Panc1 (cell line): ENCODE data around the gene N4BP3. TPM values are rescaled to one million over a fixed set of nuclear protein-coding genes. Genes with fewer than 3 reads are reported as not detected.

Source experiments
- ATAC-seq: fragments of 200-7000 bp; cut with Tn5 transposase; 2 replicates; pipeline ENCODE4 v1.9.1; 2020; ENCODE audit warnings: mild to moderate bottlenecking, moderate library complexity
- BruUV-seq: library from RNA; stranded (reverse); fragments of 400-500 nt; replicated peaks from 2 replicates; lab custom pipeline; 2021; lab: Mats Ljungman, UMichigan
- CTCF ChIA-PET: fragments of 300-600 bp; sonication (Branson Sonifier 250); formaldehyde crosslinking; loops from one replicate; lab custom pipeline; 2022; ENCODE audit warnings: antibody characterized with exemption; lab: Charles Lee
- POLR2A ChIA-PET: fragments of 300-600 bp; sonication (Branson Sonifier 250); formaldehyde crosslinking; loops from one replicate; lab custom pipeline; 2022; ENCODE audit warnings: antibody characterized with exemption; lab: Charles Lee
- DNase-seq: peaks from one replicate; pipeline ENCODE4 v3.0.0-alpha.2; 2010; ENCODE audit warnings: low read depth, low spot score
- H3K27ac ChIP-seq: 2 replicates; pipeline ENCODE4 v1.5.1; 2011; ENCODE audit warnings: mild to moderate bottlenecking, low read length, inconsistent platforms
- H3K27me3 ChIP-seq: fragments of 200-500 bp; sonication (Bioruptor generic); 2 replicates; pipeline ENCODE4 v1.6.0; 2014; ENCODE audit warnings: low read length, inconsistent platforms; ENCODE audit not compliant: control insufficient read depth, insufficient read depth
- H3K36me3 ChIP-seq: fragments of 200-500 bp; sonication (Bioruptor generic); 2 replicates; pipeline ENCODE4 v1.5.1; 2014; ENCODE audit warnings: inconsistent platforms, mild to moderate bottlenecking, low read length, moderate library complexity; ENCODE audit not compliant: control insufficient read depth, insufficient read depth
- H3K4me1 ChIP-seq: 2 replicates; pipeline ENCODE4 v1.5.1; 2011; ENCODE audit warnings: inconsistent platforms, mild to moderate bottlenecking, low read length, moderate library complexity; ENCODE audit not compliant: control insufficient read depth, insufficient read depth
- H3K4me3 ChIP-seq, 2 experiments: 2 replicates each; pipeline ENCODE4 v1.5.1; 2011 to 2012; ENCODE audit warnings: low read depth in 2 of 2, low read length in 2 of 2, mild to moderate bottlenecking in 2 of 2, inconsistent platforms in 1 of 2, moderate library complexity in 1 of 2
- H3K9me3 ChIP-seq: fragments of 200-500 bp; sonication (Bioruptor generic); 2 replicates; pipeline ENCODE4 v1.5.1; 2014; ENCODE audit warnings: low read depth, mild to moderate bottlenecking, inconsistent platforms, low read length, moderate library complexity; ENCODE audit not compliant: control insufficient read depth, insufficient read depth
- CTCF ChIP-seq: fragments of 450-650 bp; IDR thresholded peaks from 2 replicates; pipeline ENCODE4 v1.5.1; 2017; ENCODE audit warnings: mild to moderate bottlenecking
- POLR2AphosphoS5 ChIP-seq: IDR thresholded peaks from 2 replicates; pipeline ENCODE4 v1.6.1; 2012; ENCODE audit warnings: mild to moderate bottlenecking, low read depth, low read length, moderate library complexity
- REST ChIP-seq, 2 experiments: IDR thresholded peaks; 2 replicates each; pipeline ENCODE4 v1.6.1; 2011 to 2012; ENCODE audit warnings: low read depth in 2 of 2, control low read depth in 1 of 2, low read length in 1 of 2, mild to moderate bottlenecking in 1 of 2, moderate library complexity in 1 of 2; ENCODE audit not compliant: insufficient read depth in 1 of 2
- SIN3A ChIP-seq: IDR thresholded peaks from 2 replicates; pipeline ENCODE4 v1.6.1; 2012; ENCODE audit warnings: low read depth, mild to moderate bottlenecking, low read length, moderate library complexity, borderline replicate concordance; ENCODE audit not compliant: insufficient read depth
- TCF7L2 ChIP-seq: IDR thresholded peaks from 2 replicates; pipeline ENCODE4 v1.6.1; 2011; ENCODE audit warnings: mild to moderate bottlenecking, low read depth, low read length, inconsistent platforms
- in situ Hi-C: cut with HindIII; loops from 2 replicates; pipeline ENCODE4 v1.10.0; 2016; ENCODE audit warnings: low sequenced_read_pairs, low pct_unique_long_range_greater_than_20kb
- intact Hi-C: fragments of 100-400 bp; cut with micrococcal nuclease; formaldehyde crosslinking; loops from one replicate; pipeline ENCODE4 v1.10.0; 2022; ENCODE audit not compliant: unreplicated experiment
- total RNA-seq: library from RNA; stranded (reverse); gene quantifications from one replicate; pipeline ENCODE4 v1.2.1, GENCODE V29; 2021; ENCODE audit not compliant: unreplicated experiment

N4BP3 gene
- total RNA-seq, 1 experiment from 2014 or later, result 2.3 TPM

DNA sequence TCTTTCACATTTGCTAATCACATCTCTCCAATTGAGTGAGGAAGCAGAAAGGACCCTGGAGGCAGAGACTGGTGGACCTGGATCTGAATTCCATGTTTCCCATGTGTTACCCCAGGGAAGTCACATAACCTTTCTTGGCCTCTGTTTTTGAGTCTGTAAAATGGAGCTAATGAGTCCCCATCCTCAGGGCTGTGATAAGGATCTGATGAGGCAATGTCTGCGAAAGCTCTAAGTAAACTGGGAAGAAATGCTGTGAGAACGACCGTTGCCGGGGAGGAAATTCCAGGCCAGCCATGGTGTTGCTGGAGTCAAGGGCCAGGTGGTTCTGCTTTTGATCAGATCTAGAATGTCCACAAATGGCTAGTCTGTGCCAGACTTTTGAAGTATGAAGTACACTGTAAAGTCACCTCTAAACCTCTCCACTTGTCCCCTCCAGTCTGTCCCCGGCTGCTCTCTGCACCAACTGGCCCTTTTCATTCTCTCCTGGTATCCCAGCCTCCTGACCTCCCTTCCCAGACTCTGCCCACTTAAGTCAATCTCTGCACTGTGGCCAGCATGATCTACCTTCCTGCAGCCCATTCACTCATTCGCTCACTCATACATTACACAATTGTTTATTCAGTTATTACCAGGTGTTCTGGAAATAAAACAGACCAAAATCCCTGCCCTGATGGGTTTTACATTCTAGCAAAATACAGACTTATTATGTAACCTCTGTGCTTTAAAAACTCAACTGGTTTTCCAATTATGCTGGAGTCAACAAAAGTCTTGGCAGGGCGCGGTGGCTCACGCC lies 32.5 kb upstream of the N4BP3 start:
- intact Hi-C loops, result no loop called here
- no peaks in the 10 kb centered on the region for H3K9me3 ChIP-seq
- no peaks in the 10 kb centered on the region for H3K27me3 ChIP-seq
- POLR2A ChIA-PET, result no interaction called here
- ATAC-seq (no peak), DNase-seq (no peak)
- CTCF ChIA-PET, result interaction anchor here (0.7 kb wide), 1 partner anchor 70 kb away, joined by 3 read pairs; no protein-coding TSS in a partner anchor
- H3K27ac ChIP-seq, result no peak overlapping the region
- H3K4me1 ChIP-seq, result no peaks in the 10 kb centered on the region
- in situ Hi-C loops, result no loop called here
- TF ChIP-seq TCF7L2 (no peak), REST (IDR thresholded peaks at IDR 0.05; ENCODE audit: insufficient read depth in 1 of 2, low read depth in 2 of 2, low read length in 1 of 2) (no peak), SIN3A (no peak), CTCF (no peak), POLR2AphosphoS5 (no peak)
- H3K36me3 ChIP-seq, result no peaks in the 10 kb centered on the region
- no TSS peak for BruUV-seq
- no peak overlapping the region for H3K4me3 ChIP-seq

DNA sequence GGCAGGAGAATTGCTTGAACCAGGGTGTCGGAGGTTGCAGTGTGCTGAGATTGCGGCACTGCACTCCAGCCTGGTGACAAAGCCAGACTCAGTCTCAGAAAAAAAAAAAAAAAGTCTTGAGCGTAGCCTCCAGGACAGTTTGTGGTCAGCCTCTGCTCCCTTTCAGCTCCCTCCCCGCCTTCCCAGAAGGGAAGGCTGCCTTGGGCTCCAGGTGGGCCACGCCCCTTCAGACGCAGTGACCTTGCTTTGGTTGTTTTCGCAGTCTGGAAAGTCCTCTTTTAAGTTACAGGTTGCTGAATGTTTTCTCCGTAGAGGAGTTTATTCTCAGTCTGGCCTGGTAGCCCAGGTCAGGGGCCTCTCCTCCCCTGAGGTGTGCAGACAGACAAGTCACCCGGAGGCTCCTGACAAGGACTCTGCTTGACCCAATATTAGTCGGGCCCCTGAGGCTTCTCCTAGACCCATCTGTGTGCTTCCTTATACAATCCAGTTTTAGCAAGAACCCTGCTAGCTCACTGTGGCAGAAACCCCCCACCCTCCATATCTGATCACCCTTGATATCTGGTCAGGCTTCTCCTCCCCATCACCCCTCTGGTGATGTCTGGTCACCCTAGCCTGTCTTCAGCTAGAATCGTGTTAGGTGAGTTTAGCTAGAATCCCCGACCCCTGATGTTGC lies 31.6 kb upstream of the N4BP3 start:
- intact Hi-C loops, result no loop called here

More for the DNA sequence above, 31.6 kb upstream of the N4BP3 start:
- DNase-seq (no peak), ATAC-seq (no peak)
- no peak overlapping the region for H3K4me3 ChIP-seq
- in situ Hi-C loops, result no loop called here
- H3K27ac ChIP-seq, result no peak overlapping the region
- no peaks in the 10 kb centered on the region for H3K4me1 ChIP-seq
- ChIA-PET POLR2A (no interaction called here), CTCF (interaction anchor here (0.7 kb wide), 1 partner anchor 69 kb away, joined by 3 read pairs; no protein-coding TSS in a partner anchor)
- no TSS peak for BruUV-seq
- no peak for TF ChIP-seq CTCF
- TF ChIP-seq SIN3A, result no peak
- no peak for TF ChIP-seq POLR2AphosphoS5
- H3K36me3 ChIP-seq, result no peaks in the 10 kb centered on the region
- no peaks in the 10 kb centered on the region for H3K27me3 ChIP-seq
- H3K9me3 ChIP-seq, result no peaks in the 10 kb centered on the region
